GM21423 (cell line): ENCODE data around the gene TANC1.

Source experiments
- ATAC-seq: cut with Tn5 transposase; IDR thresholded peaks from one replicate; pipeline ENCODE4 v1.9.1; 2021; ENCODE audit warnings: mild to moderate bottlenecking, moderate library complexity; ENCODE audit not compliant: unreplicated experiment

TANC1 gene

GRCh38 chr2:159109517-159109916, 141.1 kb downstream of the TANC1 start:
- ATAC-seq = no peak

- no peak for ATAC-seq
Measured at GRCh38 chr2:159110784-159111183, 142.3 kb downstream of the TANC1 start.

- ATAC-seq = no peak
Measured at GRCh38 chr2:159111346-159111927, 143.0 kb downstream of the TANC1 start.

GRCh38 chr2:159114835-159115234, 146.4 kb downstream of the TANC1 start:
- no peak for ATAC-seq

GRCh38 chr2:159116922-159117321, 148.5 kb downstream of the TANC1 start:
- no peak for ATAC-seq

- no peak for ATAC-seq
Measured at GRCh38 chr2:159117658-159118057, 149.2 kb downstream of the TANC1 start.

GRCh38 chr2:159118115-159118858, 149.8 kb downstream of the TANC1 start:
- peak; percentile 86 for ATAC-seq

- peak; percentile 9 for ATAC-seq
Measured at GRCh38 chr2:159118859-159119500, 150.5 kb downstream of the TANC1 start.

GRCh38 chr2:159119652-159120257, 151.3 kb downstream of the TANC1 start:
- no peak for ATAC-seq

- ATAC-seq = no peak
Measured at GRCh38 chr2:159123786-159124185, 155.3 kb downstream of the TANC1 start.

- no peak for ATAC-seq
Measured at GRCh38 chr2:159124441-159124911, 156.0 kb downstream of the TANC1 start.

GRCh38 chr2:159124931-159125467, 156.6 kb downstream of the TANC1 start:
- ATAC-seq = no peak

GRCh38 chr2:159125858-159126257, 157.4 kb downstream of the TANC1 start:
- no peak for ATAC-seq

GRCh38 chr2:159126432-159127022, 158.1 kb downstream of the TANC1 start:
- ATAC-seq = no peak

- no peak for ATAC-seq
Measured at GRCh38 chr2:159128191-159128590, 159.8 kb downstream of the TANC1 start.

- ATAC-seq = no peak
Measured at GRCh38 chr2:159129269-159129668, 160.8 kb downstream of the TANC1 start.

GRCh38 chr2:159129824-159130223, 161.4 kb downstream of the TANC1 start:
- no peak for ATAC-seq

- ATAC-seq = no peak
Measured at GRCh38 chr2:159130302-159130701, 161.9 kb downstream of the TANC1 start.

- ATAC-seq = no peak
Measured at GRCh38 chr2:159131267-159131913, 162.9 kb downstream of the TANC1 start.

GRCh38 chr2:159131914-159132281, 163.5 kb downstream of the TANC1 start:
- ATAC-seq = no peak
